Gastrocnemius medialis (tissue), 4 donors: ENCODE data around the gene WTAP.

Experiments
- CTCF ChIP-seq, 5 experiments: fragments of 450-650 bp in 3 of 5; fragments of 200-600 bp in 2 of 5; sonication (generic) in 2 of 5; IDR thresholded peaks in 4 of 5; conservative IDR thresholded peaks in 1 of 5; 1 replicate in 4 of 5; 2 replicates in 1 of 5; pipeline ENCODE4 v1.5.1; 2016 to 2019; ENCODE audit warnings: antibody characterized with exemption in 5 of 5, mild to moderate bottlenecking in 3 of 5, moderate library complexity in 3 of 5
- POLR2A ChIP-seq, 2 donors: fragments of 450-650 bp; IDR thresholded peaks; one replicate each; pipeline ENCODE4 v1.6.1; 2017; ENCODE audit warnings: antibody characterized with exemption in 2 of 2, mild to moderate bottlenecking in 2 of 2, moderate library complexity in 2 of 2

- TF ChIP-seq CTCF (IDR thresholded peaks at IDR 0.05 in 4 of 5, conservative IDR thresholded peaks at IDR 0.05 in 1 of 5), result no peak
- TF ChIP-seq POLR2A (IDR thresholded peaks at IDR 0.05), result no peak
Measured at GRCh38 chr6:159724778-159725177, 2.5 kb upstream of the WTAP start.
